PC-9 (cell line): ENCODE results near the gene AKAP13.

Experiments used
- CTCF ChIP-seq: fragments of 200-600 bp; sonication (generic); conservative IDR thresholded peaks from 2 replicates; pipeline ENCODE4 v1.6.1; 2017; ENCODE audit warnings: mixed run types, antibody characterized with exemption, mild to moderate bottlenecking, moderate library complexity
- EZH2 ChIP-seq: fragments of 200-600 bp; sonication (generic); IDR thresholded peaks from 2 replicates; pipeline ENCODE4 v1.8.0; 2017; ENCODE audit warnings: antibody characterized with exemption, low read depth

- TF ChIP-seq CTCF (no peak), EZH2 (no peak)
Measured at GRCh38 chr15:85756411-85757072, 376.1 kb downstream of the AKAP13 start.
